GM18858 (cell line): ENCODE measurements around the gene CELA3B.
"Not testable (repeated sequence)": the region's sequence is repeated elsewhere in the genome, so short reads cannot be mapped to it uniquely, and the experiment has no call there.

Source experiments
- ATAC-seq: cut with Tn5 transposase; IDR thresholded peaks from one replicate; pipeline ENCODE4 v1.9.1; 2021; ENCODE audit not compliant: unreplicated experiment

Gene CELA3B, protein sequence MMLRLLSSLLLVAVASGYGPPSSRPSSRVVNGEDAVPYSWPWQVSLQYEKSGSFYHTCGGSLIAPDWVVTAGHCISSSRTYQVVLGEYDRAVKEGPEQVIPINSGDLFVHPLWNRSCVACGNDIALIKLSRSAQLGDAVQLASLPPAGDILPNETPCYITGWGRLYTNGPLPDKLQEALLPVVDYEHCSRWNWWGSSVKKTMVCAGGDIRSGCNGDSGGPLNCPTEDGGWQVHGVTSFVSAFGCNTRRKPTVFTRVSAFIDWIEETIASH

DNA sequence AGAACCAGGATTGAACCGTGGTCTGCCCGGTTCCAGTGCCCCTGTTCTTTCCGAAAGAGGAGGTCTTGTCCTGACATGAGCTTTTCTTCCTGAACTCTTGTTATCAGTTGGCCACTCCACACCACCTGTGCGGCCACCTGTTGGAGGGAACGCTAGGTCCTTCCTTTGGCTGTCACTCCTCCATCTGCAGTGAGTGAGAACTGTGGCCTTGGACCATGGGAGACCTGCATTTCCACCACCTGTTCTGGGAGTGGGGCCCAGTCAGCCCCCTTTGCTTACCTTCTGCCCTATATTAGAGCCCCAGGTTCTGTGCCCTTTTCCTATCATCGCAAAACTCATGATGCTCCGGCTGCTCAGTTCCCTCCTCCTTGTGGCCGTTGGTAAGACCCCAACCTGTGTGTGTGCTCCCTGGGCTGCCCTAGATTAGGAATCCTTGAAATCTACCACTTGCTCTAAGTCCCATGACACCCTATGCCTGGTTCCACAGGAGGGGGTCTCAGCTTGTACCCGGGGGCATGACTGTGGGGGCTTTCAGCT lies at the start of gene CELA3B:
Gene CELA3B (plus strand): TSS at position 320 of the 537 bp plus-strand sequence. CDS start 18 bp downstream, at position 338.
- not testable (repeated sequence) for ATAC-seq

DNA sequence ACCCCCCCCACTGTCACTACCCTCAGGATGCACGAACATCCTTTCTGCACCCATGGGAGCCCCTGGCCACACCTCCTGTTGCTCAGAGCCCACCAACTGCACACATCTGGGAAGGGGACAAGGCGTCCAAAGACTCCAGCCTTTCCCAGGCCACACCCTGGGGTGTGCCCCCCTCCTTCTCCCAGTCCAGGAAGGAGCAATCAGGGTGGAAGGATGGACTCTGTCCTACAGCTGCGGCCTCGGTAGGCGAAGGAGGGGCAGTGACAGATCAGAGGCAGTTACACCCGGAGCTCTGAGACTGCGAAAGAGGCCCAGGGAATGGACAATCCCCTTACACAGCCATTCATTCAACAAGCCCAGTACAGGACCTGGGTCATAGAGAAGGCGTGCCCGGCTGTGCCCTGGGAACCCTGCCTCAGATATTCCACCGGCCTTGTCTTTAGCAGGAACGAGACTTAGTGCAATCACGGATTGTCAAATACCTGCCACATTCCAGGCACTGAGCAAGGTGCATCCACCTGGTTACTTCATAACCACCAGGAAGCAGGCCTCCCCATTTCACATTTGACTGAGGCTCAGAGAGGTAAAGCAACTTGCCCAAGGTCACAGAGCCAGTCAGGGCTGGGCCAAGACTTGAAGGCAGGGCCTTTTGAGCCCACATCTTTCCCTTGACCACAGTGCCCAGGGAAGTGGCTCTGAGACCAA lies 49.1 kb upstream of the CELA3B start:
- ATAC-seq = no peak

DNA sequence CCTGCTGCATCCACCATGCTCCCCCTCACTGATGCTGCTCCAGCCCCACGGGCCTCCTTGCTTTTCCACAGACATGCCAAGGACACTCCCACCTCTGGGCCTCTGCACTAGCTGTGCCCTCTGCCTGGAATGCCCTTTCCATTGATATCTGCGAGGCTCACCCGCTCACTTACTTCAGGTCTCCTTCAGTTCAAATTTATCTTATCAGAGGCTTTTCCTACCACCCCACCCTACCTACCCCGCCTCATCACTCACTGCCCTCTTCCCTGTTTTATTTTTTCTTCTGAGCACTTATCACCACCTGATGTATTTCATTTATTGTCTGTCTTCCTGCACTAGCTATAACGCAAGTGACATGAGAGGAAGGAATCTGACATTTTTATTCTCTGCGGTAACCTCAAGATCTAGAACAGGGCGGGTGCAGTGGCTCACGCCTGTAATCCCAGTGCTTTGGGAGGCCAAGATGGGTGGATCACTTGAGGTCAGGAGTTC lies 46.7 kb upstream of the CELA3B start:
- no peak for ATAC-seq

DNA sequence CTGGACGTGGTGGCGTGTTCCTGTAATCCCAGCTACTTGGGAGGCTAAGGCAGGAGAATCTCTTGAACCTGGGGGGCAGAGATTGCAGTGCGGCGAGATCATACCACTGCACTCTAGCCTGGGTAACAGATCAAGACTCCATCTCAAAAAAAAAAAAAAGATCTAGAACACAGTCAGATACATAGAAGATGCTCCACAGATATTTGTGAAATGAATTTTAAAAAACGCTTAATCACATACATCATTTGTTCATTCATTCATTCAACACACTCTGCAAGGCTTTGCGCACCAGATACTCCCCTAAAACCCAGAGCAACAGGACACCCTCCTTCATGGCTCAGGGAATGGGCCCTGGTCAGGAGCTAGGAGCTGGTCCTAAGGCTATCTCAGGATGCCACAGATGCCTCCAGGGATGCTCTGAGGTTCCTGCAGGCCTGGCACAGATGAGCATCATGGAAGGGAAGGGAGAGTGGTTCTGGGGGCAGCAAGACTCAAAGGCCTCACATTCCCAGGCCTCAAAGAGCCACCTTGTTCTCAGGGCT lies 46.1 kb upstream of the CELA3B start:
- ATAC-seq = no peak

DNA sequence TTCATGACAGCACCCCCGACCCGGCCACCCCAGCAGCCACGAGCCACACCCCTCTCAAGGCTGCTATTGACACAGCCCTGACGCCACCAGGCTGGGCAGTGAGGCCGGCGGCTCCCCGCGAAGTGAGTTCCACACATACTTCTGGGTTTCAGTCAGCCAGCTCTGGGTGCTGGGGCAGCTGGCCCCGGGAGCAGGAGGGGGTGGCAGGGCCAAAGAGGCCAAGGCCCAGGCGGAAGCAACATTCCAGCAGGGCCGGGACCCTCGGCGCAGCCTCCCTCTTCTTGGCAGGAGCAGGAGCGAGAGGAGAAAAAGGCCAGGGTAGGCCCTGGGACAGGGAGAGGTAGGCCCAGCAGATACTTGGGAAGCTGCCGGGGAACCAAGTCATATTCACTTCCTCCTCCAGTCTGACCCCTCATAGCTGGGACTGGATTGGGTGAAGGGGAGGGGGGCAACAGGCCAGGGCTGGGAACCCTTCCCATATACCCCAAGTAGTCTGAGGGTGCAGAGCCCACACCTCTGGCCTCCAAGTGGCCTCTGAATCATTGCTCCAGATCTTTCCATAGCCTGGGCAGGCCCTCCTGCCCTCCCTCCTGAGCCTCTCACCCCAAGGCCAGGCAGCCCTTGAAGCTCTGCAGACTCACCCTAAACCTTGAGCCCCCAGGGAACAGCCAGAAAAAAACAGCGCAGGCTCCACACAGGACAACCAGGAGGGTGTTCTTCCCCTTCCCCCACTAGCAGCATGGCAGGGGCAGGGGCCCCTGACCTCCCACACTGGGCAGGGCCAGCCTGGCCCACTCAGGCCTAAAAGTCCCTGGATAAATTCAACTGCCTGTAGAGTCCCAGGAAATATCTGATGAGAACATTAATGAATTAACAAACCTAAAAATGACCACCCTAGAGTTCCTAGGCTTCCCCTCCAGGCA lies 45.4 kb upstream of the CELA3B start:
- no peak for ATAC-seq

DNA sequence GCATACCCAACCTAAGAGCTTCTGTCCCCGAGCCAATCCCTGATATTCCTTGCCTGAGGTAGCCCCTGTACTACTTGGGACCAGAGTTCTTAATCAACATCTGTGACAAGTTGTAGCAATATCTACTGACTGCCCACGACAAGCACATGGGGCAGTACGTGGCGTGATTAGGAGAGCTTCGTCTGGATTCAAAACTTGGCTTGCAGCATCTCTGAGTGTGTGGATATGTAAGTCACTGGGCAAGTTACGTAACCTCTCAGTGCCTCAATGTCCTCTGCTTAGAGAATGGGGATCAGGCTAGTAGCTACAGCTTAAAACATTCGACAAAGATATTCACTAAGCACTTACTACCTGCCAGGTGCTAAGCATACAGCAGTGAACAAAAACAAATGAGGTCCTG lies 44.7 kb upstream of the CELA3B start:
- no peak for ATAC-seq

DNA sequence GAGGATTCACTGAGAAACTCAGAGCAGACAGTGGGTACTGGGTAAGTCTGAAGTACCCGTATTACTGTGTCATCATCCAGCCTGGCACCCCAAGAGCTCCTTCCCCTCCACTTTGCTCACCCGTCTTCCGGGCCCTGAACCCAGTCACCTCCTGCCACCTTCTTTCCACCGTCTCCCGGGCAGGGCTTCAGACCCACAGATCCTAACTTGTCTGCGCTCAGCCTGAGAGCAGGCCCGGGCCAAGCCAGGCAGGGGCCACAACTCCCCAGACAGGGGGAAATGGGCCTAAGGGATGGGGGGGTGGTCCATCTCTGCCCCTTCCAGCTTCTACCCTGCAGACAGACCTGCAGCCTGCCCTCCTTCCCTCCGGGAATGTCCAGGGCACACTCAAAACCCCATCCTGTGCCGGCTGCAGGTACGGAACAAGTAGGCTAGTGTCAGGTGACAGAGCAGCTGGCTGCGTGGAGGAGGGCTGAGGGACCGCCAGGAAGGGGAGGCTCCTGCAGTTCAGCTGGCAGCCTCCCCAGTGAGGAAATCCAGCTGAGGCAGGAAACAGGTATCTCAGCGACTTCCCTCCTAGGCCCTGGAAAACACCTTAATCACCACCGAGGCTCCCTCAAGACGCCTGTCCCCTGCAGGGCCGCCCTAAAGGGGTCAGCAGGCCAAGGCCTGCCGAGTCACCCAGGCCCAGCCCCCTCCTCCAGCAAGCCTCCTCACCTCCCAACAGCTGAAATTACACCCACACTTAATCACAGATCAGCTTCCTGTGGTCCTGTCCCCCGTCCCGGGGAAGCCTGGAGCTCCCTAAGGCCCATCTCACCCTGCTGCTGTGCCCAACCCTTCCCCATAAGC lies 43.2 kb upstream of the CELA3B start:
- no peak for ATAC-seq

DNA sequence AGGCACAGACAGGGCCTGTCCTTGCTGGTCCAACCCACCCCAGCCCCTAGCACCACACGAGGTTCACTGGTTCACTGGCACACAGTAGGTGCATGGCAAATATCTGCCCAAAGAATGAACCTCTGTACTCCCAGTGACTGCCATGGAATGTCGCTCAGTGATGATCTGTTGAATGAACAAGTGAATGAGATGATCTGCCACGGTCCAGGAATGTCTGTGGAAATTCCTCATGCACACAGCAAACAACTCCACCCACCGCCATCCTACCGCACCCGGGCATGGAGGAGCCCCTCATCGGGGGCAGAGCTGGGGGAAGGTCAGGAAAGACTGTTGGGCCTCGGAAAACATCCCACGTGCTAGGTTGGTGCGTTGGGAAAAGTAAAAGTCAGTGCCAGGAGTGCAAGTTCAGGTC lies 41.4 kb upstream of the CELA3B start:
- ATAC-seq = no peak

DNA sequence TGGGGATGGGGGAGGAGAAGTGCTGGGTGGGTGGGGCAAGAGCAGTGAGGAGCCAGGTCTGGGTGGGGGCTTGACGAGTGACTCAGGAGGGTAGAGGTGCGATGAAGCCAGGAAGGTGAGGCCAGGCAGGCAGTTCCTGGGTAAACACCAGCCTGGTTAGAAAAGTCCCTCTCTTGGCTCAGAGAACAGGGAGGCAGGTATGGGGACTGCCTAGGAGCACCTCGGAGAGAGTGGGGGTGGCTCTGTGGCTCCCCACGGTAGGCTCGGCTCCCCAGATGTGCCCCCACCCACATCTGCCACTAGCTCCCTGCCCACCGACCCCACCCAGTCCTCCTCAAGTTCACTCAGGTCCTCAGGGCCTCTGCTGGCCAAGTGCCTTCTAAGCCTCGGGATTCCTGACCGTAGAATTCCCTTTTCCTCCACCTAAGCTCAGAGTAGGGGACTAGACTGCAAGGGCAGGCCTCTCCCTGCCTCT lies 40.9 kb upstream of the CELA3B start:
- ATAC-seq = no peak

DNA sequence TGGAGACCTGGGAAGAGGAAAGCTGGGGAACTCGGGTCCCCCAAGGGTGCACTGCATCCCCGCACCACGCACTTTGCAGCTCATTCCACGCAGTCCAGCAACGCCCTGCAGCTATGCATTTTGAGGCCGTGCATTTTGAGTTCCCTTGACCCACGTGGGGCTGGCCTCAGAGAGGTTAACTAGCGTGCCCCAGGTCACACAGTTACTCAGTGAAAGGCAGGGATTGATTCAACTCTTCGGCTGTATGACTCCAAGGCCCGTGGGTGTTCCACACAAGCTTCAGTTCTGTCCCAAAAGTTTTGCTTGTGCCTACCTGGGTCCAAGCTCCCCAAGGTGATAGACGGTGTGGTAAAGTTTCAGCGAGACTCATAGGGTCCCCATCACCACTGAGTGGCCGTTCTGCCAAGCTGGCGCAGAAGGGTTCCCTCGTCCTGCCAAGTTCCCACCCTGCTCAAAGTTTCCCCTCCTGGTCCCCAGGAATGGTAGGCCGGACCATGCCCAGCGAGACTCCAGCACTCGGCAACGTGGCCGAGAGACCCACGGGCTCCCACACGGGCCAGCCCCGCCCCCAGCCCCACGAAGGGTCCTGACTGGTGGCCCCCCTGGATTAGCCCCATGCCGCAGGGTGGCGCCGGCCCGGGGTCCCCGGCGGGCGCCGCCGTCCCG lies 40.3 kb upstream of the CELA3B start:
- ATAC-seq = no peak

DNA sequence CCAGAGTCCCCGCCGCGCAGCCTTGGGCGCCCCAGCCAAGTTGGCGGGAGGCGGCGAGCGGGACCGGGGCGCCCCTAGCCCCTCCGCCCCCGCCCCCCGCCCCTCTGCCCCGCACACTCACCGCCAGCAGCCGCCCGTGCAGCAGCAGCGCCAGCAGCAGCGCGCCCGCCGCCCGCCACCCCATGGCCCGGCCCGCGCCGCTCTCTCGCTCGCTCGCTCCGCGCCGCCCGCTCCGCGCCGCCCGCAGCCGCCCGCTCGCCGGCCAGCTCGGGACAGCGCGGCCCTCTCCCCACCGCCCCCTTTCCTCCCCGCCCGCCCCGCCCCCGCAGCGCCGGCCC lies 39.8 kb upstream of the CELA3B start, which contains the start of gene HSPG2:
Gene HSPG2 (minus strand): TSS at position 277 of the 338 bp plus-strand sequence. CDS start 93 bp downstream, at position 184.
- no peak for ATAC-seq

DNA sequence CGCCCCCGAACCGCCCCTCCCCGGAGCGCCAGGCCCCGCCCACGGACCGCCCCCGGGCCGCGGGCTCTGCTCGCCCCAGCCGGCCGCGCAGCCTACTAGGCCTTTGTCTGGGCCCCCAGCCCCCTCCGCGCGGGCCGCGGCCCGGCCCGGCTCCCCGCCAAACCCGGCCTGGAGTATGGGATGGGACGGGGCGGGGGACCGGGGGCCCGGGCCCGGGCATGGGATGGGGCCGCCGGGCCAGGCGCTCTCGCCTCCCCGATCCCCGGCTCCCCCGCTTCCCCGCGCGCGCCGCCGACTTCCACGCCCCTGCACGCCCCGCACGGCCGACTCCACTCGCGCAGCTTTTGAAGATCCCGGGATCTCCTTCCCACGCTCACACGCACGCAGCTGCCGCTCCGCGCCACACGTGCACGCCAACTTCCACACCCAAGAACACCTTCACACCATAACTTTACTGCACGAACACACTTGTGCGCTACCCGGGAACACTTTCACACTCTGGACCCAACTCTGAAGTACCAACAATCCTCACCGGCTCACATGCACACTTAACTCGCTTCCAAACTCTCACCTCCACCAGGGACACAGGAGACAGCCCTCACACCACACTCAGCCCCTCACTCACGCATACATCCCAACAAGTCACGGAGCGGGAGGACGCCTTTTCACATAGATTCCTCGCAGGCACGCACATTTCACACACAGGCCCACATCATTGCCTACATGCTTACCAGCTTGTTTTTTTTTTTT lies 39.3 kb upstream of the CELA3B start:
- ATAC-seq = no peak

DNA sequence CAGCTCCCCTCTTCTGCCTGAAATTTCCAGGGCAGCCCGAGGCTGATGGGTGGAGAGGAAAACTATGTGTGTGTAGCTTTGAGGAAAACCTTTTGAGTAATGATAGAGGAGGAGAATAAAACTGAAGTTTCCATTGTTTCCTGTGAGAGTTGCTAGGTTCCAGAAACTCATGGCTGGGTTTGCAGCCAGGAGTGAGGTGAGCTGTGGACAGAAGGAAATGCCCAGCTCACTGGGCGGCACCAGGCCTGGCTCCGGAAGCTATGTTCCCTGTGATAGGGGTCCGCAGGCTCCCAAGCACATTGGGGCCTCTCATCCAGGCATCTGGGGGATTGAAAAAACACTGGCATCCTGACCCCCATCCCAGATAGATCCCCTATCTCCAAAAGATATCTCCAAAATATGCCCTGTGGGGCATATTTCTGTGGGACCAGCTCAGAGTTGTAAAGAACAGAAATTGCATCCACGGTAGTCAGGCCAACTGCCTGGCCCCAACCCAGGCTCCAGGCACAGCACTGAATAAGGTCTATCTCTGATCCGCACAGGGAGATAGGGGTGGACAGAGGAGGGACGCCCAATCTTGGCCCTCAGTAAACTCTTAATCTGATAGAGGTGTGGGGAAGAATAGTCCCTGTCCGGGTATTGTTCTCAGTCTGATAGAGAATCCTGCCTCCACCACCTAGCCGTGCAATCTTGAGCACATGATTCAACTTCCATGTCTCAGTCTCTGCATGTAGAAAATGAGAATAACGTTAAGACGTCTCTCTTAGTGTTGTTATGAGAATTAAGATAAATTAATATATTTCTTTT lies 37.9 kb upstream of the CELA3B start:
- no peak for ATAC-seq

DNA sequence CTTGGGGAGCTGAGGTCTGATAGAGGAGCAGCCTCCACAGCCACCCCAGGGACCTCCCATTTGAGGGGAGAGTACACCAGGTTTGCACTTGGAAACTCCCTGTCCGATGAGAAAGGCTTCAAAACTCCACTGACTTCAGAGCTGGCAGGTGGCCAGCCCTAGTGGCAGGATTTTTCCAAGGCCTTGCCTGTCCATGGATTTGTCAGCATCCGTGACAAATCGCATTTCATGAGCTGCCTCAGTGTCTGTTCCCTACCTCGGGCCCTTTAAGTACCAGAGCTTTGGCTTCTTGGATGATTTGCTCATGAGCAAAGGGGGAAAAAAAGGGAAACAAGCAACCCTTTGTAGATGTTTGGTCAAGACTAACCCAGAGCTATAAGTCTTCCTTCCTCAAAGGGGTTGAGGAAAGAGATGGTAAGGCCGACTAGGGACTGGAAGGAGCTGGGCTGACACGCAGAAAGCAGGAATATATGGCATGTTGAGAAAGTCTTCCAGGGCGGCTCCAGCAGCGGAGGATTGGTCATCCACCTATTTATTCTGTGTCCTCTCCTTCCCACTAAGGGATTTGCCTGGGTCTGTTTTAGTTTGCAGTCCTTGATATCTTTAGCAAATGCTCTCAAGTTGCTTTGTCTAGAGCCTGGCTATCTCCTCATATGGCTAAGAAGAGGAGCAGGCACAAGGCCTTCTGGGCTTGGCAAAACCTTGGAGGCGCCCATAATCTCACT lies 37.0 kb upstream of the CELA3B start:
- ATAC-seq = no peak

DNA sequence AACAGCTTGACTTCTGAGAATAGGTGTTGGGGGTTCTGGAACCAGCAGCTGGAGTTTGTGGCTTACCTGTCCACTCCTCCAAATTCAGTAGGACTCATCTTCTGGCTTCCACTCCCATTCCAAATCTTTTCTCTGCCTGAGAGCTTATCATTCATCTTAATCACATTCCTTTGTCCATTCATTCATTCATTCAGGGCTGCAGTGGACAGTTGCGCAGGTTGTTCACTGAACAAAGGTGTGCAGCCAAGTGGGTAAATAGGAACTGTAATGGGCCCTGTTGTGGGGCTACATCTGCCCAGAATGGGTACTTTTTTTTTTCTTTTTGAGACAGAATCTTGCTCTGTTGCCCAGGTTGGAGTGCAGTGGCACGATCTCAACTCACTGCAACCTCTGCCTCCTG lies 36.3 kb upstream of the CELA3B start:
- no peak for ATAC-seq

DNA sequence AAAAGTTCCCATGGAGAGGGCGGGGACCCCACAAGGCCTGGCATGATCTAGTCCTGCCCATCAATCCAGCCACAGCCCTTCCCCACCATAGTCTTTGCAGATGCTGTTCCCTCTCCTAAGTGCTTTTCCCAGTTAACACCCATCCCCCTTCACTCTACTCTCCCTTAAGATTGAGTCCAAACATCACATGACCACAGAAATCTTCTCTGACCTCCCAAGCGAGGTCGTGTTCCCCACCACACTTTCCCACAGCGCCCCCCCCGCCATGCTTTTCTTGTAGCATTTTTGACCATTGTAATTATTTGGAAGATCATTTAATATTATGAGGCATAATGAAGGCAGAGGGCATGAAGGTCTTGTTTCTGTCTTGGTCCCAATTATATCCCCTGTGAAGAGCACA lies 35.5 kb upstream of the CELA3B start:
- no peak for ATAC-seq

DNA sequence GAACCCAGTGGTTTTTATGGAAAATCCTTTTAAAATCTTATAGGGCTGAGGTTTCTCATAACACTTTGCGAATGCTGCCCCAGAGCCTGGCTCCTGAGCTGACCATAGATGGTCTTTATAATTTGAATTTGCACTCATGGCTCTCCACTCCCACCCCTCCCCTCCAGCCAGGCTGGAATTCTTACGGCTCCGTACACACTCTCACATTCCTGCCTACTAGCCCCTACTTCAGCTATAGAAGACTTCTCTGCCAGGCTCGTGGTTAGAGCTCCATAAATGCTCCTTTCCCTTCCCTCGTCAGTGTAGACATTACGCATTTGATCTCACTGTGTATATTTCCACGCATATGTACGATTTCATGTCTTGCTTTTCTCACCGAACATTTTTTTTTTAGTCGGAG lies 34.4 kb upstream of the CELA3B start:
- no peak for ATAC-seq
